SK-N-SH (cell line): ENCODE measurements around the gene DLG4. TPM values are rescaled to one million over a fixed set of nuclear protein-coding genes. Genes with fewer than 3 reads are reported as not detected.
A peak's percentile ranks its signal among the peaks of the same experiment; 100 is the strongest.

Experiments used
- CTCF ChIA-PET: fragments of 300-600, 350-600 bp; formaldehyde crosslinking; extraction: SDS; loops from one replicate; lab custom pipeline; 2021; lab: Yijun Ruan, JAX
- POLR2A ChIA-PET: fragments of 350-600 bp; sonication (Branson Sonifier 250); formaldehyde crosslinking; extraction: SDS; loops from one replicate; lab custom pipeline; 2020; ENCODE audit warnings: antibody characterized with exemption, inconsistent platforms; lab: Yijun Ruan, JAX
- DNase-seq: peaks from one replicate; pipeline ENCODE4 v3.0.0; 2012
- H2AFZ ChIP-seq: fragments of 200-600 bp; sonication (generic); 2 replicates; pipeline ENCODE4 v1.8.1; 2016; ENCODE audit warnings: antibody characterized with exemption, mild to moderate bottlenecking, low read depth
- H3F3A ChIP-seq: fragments of 200-600 bp; sonication (generic); replicated peaks from 2 replicates; pipeline ENCODE3; 2016; ENCODE audit warnings: antibody characterized with exemption, mild to moderate bottlenecking; ENCODE audit not compliant: insufficient read depth
- H3K27ac ChIP-seq, 2 experiments: fragments of 200-500 bp in 1 of 2; fragments of 200-600 bp in 1 of 2; sonication (Bioruptor generic) in 1 of 2; sonication (generic), shearing (Covaris generic) in 1 of 2; 2 replicates each; pipeline versions ENCODE4 v1.5.1 to v1.6.1; 2014 to 2016; ENCODE audit warnings: low read depth in 2 of 2, inconsistent platforms in 1 of 2, low read length in 1 of 2, mild to moderate bottlenecking in 1 of 2, mixed read lengths in 1 of 2
- H3K27me3 ChIP-seq: fragments of 200-600 bp; sonication (generic), shearing (Covaris generic); 2 replicates; pipeline ENCODE4 v1.6.1; 2016; ENCODE audit warnings: mixed run types; ENCODE audit not compliant: insufficient read depth
- H3K36me3 ChIP-seq, 2 experiments: fragments of 200-500 bp in 1 of 2; fragments of 200-600 bp in 1 of 2; sonication (Bioruptor generic) in 1 of 2; sonication (generic) in 1 of 2; replicated peaks in 1 of 2; 2 replicates each; pipeline versions ENCODE3 to v1.5.1; 2014 to 2016; ENCODE audit warnings: low read length in 1 of 2, mild to moderate bottlenecking in 1 of 2; ENCODE audit not compliant: insufficient read depth in 2 of 2, control insufficient read depth in 1 of 2
- H3K4me1 ChIP-seq, 2 experiments: fragments of 200-500 bp in 1 of 2; fragments of 200-600 bp in 1 of 2; sonication (Bioruptor generic) in 1 of 2; sonication (generic), shearing (Covaris generic) in 1 of 2; 2 replicates each; pipeline versions ENCODE4 v1.5.1 to v1.6.1; 2014 to 2016; ENCODE audit warnings: low read depth in 1 of 2, low read length in 1 of 2, mixed run types in 1 of 2; ENCODE audit not compliant: insufficient read depth in 2 of 2, control insufficient read depth in 1 of 2
- H3K4me2 ChIP-seq: fragments of 200-600 bp; sonication (generic), shearing (Covaris generic); 2 replicates; pipeline ENCODE4 v1.6.1; 2017; ENCODE audit warnings: mixed run types
- H3K4me3 ChIP-seq, 2 experiments: fragments of 200-500 bp in 1 of 2; fragments of 200-600 bp in 1 of 2; sonication (Bioruptor generic) in 1 of 2; sonication (generic), shearing (Covaris generic) in 1 of 2; 2 replicates each; pipeline versions ENCODE4 v1.5.1 to v1.8.1; 2014 to 2016; ENCODE audit warnings: low read depth in 2 of 2, inconsistent platforms in 1 of 2, low read length in 1 of 2, mild to moderate bottlenecking in 1 of 2, mixed read lengths in 1 of 2, moderate library complexity in 1 of 2
- H3K79me2 ChIP-seq: fragments of 200-600 bp; sonication (generic); 2 replicates; pipeline ENCODE4 v1.8.1; 2017; ENCODE audit warnings: mild to moderate bottlenecking; ENCODE audit not compliant: insufficient read depth
- H3K9ac ChIP-seq: fragments of 200-600 bp; sonication (generic); 2 replicates; pipeline ENCODE4 v1.6.1; 2017; ENCODE audit warnings: mixed run types
- H3K9me2 ChIP-seq: fragments of 200-600 bp; sonication (generic); 2 replicates; pipeline ENCODE4 v1.6.1; 2017; ENCODE audit warnings: mixed run types
- H3K9me3 ChIP-seq: fragments of 200-600 bp; sonication (generic); 2 replicates; pipeline ENCODE4 v1.6.1; 2017; ENCODE audit warnings: mixed run types, mild to moderate bottlenecking, moderate library complexity
- H4K20me1 ChIP-seq: fragments of 200-600 bp; sonication (generic); 2 replicates; pipeline ENCODE4 v1.6.1; 2017; ENCODE audit warnings: mild to moderate bottlenecking, mixed run types; ENCODE audit not compliant: insufficient read depth
- CTCF ChIP-seq: fragments of 200-600 bp; sonication (generic); IDR thresholded peaks from 2 replicates; pipeline ENCODE4 v1.6.1; 2017; ENCODE audit warnings: antibody characterized with exemption, mild to moderate bottlenecking, moderate library complexity
- EP300 ChIP-seq, 2 experiments: IDR thresholded peaks; 2 replicates each; pipeline versions ENCODE4 v1.4.0 to v1.6.1; 2012; ENCODE audit warnings: borderline replicate concordance in 1 of 2, low read depth in 1 of 2, low read length in 1 of 2
- EZH2phosphoT487 ChIP-seq: fragments of 200-600 bp; sonication (generic); IDR thresholded peaks from 2 replicates; pipeline ENCODE4 v1.6.1; 2017; ENCODE audit warnings: low read depth, mixed run types, mild to moderate bottlenecking, antibody characterized with exemption, moderate library complexity, borderline replicate concordance
- FOSL2 ChIP-seq: IDR thresholded peaks from 2 replicates; pipeline ENCODE4 v1.4.0; 2012; ENCODE audit warnings: low read depth, mild to moderate bottlenecking, moderate library complexity, borderline replicate concordance
- FOXJ3 ChIP-seq: sonication (generic); formaldehyde crosslinking; IDR thresholded peaks from 2 replicates; pipeline ENCODE4 v1.5.1; 2020; ENCODE audit warnings: mild to moderate bottlenecking, missing genetic modification reagents
- GABPA ChIP-seq: IDR thresholded peaks from 2 replicates; pipeline ENCODE4 v1.4.0; 2012; ENCODE audit warnings: low read depth, mild to moderate bottlenecking
- GATA2 ChIP-seq: sonication (generic); formaldehyde crosslinking; IDR thresholded peaks from 2 replicates; pipeline ENCODE4 v1.5.0; 2020; ENCODE audit warnings: mild to moderate bottlenecking, missing genetic modification reagents
- MXI1 ChIP-seq: IDR thresholded peaks from 2 replicates; pipeline ENCODE4 v1.6.1; 2012; ENCODE audit warnings: mild to moderate bottlenecking, low read depth, low read length, improper control_type of control experiment
- NFIC ChIP-seq: IDR thresholded peaks from 2 replicates; pipeline ENCODE4 v1.4.0; 2012; ENCODE audit warnings: borderline replicate concordance
- POLR2AphosphoS5 ChIP-seq: IDR thresholded peaks from 2 replicates; pipeline ENCODE4 v1.6.1; 2012; ENCODE audit warnings: low read depth, low read length
- RAD21 ChIP-seq: IDR thresholded peaks from 2 replicates; pipeline ENCODE4 v1.6.1; 2012; ENCODE audit warnings: mild to moderate bottlenecking, low read length
- SMC3 ChIP-seq: IDR thresholded peaks from 2 replicates; pipeline ENCODE4 v1.6.1; 2012; ENCODE audit warnings: low read depth, low read length, improper control_type of control experiment
- TCF12 ChIP-seq: IDR thresholded peaks from 2 replicates; pipeline ENCODE4 v1.4.0; 2012
- WGBS: methylation state at CpG from one replicate; pipeline ENCODE4 v1.1.6; 2017; ENCODE audit warnings: low lambda C conversion rate; 5-methylcytosine and 5-hydroxymethylcytosine counted together
- polyA plus RNA-seq, 3 experiments: library from polyadenylated mRNA; depleted of rRNA; stranded (reverse); fragments of >200 nt; gene quantifications; 2 replicates each; pipeline ENCODE4 v1.2.3, GENCODE V29; 2012
- TF ChIP-seq, protein P1 (sequence below): fragments of 150-350 bp; IDR thresholded peaks from 2 replicates; pipeline ENCODE4 v1.6.1; 2016; ENCODE audit warnings: mild to moderate bottlenecking, low read depth, low read length
- TF ChIP-seq, protein P2 (sequence below): IDR thresholded peaks from 2 replicates; pipeline ENCODE4 v1.4.0; 2012; ENCODE audit warnings: low read depth, borderline replicate concordance

Gene DLG4
- polyA plus RNA-seq, 1 of the 3 experiments (the other 2 are of a cell fraction), result 30.5 TPM

GRCh38 chr17:7262935-7263800 lies 43.5 kb upstream of the DLG4 start:
- Histone ChIP-seq H3F3A (peaks cover 31% of the 10 kb centered on the region), H3K27me3 (no peaks in the 10 kb centered on the region)
- TF ChIP-seq RAD21 (no peak), EZH2phosphoT487 (no peak), FOXJ3 (CRISPR knock-in tag) (no peak), TCF12 (no peak), FOSL2 (no peak), SMC3 (no peak), CTCF (no peak), NFIC (no peak), MXI1 (no peak), GATA2 (CRISPR knock-in tag) (no peak), GABPA (no peak), EP300 (IDR thresholded peaks at IDR 0.05; ENCODE audit: borderline replicate concordance in 1 of 2, low read depth in 1 of 2, low read length in 1 of 2) (no peak), POLR2AphosphoS5 (no peak)
- TF ChIP-seq, protein P1, sequence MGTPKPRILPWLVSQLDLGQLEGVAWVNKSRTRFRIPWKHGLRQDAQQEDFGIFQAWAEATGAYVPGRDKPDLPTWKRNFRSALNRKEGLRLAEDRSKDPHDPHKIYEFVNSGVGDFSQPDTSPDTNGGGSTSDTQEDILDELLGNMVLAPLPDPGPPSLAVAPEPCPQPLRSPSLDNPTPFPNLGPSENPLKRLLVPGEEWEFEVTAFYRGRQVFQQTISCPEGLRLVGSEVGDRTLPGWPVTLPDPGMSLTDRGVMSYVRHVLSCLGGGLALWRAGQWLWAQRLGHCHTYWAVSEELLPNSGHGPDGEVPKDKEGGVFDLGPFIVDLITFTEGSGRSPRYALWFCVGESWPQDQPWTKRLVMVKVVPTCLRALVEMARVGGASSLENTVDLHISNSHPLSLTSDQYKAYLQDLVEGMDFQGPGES, result no peak
- TF ChIP-seq, protein P2, sequence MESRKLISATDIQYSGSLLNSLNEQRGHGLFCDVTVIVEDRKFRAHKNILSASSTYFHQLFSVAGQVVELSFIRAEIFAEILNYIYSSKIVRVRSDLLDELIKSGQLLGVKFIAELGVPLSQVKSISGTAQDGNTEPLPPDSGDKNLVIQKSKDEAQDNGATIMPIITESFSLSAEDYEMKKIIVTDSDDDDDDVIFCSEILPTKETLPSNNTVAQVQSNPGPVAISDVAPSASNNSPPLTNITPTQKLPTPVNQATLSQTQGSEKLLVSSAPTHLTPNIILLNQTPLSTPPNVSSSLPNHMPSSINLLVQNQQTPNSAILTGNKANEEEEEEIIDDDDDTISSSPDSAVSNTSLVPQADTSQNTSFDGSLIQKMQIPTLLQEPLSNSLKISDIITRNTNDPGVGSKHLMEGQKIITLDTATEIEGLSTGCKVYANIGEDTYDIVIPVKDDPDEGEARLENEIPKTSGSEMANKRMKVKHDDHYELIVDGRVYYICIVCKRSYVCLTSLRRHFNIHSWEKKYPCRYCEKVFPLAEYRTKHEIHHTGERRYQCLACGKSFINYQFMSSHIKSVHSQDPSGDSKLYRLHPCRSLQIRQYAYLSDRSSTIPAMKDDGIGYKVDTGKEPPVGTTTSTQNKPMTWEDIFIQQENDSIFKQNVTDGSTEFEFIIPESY, result no peak
- TF ChIP-seq, all 33 proteins: peak for 0
- ChIA-PET CTCF (interaction anchor here (0.8 to 2.7 kb wide), 3 partner anchors 17 to 219 kb away, joined by 3 to 16 read pairs (median 3); partner anchors contain the start of gene SLC16A11), POLR2A (interaction anchor here (0.6 kb wide), 1 partner anchor 199 kb away, joined by 4 read pairs; no protein-coding TSS in a partner anchor)
- Histone ChIP-seq H3K9ac (no peak overlapping the region), H3K79me2 (no peaks in the 10 kb centered on the region), H3K36me3 (peaks cover 0 to 16% of the 10 kb centered on the region in 2 experiments), H3K9me3 (no peaks in the 10 kb centered on the region), H2AFZ (peak overlapping the region; percentile 88), H3K4me3 (no peak overlapping the region), H3K9me2 (no peaks in the 10 kb centered on the region), H3K4me2 (no peak overlapping the region), H3K27ac (no peak overlapping the region), H3K4me1 (peaks cover 0 to 6% of the 10 kb centered on the region in 2 experiments; a peak in 2 of 4 replicates), H4K20me1 (no peaks in the 10 kb centered on the region)
- WGBS, result 36% methylated on average over 23 of the region's 26 CpGs
- peak; percentile 43 for DNase-seq
